Measurements from ENCODE around the gene SMIM41.

The SMIM41 gene

DNA sequence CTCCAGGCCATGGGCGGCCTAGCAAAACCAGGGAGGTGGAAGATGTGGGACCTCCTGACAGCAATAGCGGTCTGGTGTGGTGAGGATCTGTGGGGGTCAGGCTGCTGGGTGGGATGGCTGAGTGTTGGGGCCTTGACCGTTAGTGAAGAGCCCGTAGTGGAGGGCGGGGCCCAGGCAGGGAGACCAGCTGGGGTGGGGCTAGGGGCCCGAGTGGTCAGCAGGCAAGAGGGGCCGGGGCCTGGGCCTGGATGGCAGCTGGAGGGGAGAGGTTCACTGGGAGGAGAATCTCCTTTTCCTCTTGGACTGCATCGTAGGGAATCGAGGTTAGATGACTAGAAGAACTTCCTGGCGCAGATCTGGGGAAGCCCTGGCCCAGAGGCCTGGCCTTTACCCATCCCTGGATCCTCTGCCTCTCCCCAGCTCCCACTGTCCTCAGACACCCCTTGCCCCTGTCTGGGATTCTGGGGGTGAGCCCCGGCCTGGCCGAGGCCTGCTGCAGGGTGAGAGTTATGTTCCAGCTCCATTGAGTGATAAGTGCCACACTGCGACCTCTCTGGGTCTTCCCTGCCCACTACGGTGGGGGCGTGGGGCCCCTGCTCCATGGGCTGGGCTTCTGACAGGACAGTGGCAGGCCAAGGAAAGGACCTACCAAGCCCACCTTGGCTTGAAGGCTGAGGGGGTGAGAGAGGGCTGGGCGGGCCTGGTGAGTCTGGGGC lies 65.2 kb downstream of the SMIM41 start:
- peak overlapping the region; percentile 41 for H3K27ac ChIP-seq
- no peak for TF ChIP-seq ZFX (IDR thresholded peaks at IDR 0.05)
- TF ChIP-seq, protein P1, sequence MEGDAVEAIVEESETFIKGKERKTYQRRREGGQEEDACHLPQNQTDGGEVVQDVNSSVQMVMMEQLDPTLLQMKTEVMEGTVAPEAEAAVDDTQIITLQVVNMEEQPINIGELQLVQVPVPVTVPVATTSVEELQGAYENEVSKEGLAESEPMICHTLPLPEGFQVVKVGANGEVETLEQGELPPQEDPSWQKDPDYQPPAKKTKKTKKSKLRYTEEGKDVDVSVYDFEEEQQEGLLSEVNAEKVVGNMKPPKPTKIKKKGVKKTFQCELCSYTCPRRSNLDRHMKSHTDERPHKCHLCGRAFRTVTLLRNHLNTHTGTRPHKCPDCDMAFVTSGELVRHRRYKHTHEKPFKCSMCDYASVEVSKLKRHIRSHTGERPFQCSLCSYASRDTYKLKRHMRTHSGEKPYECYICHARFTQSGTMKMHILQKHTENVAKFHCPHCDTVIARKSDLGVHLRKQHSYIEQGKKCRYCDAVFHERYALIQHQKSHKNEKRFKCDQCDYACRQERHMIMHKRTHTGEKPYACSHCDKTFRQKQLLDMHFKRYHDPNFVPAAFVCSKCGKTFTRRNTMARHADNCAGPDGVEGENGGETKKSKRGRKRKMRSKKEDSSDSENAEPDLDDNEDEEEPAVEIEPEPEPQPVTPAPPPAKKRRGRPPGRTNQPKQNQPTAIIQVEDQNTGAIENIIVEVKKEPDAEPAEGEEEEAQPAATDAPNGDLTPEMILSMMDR (conservative IDR thresholded peaks at IDR 0.05) = no peak

DNA sequence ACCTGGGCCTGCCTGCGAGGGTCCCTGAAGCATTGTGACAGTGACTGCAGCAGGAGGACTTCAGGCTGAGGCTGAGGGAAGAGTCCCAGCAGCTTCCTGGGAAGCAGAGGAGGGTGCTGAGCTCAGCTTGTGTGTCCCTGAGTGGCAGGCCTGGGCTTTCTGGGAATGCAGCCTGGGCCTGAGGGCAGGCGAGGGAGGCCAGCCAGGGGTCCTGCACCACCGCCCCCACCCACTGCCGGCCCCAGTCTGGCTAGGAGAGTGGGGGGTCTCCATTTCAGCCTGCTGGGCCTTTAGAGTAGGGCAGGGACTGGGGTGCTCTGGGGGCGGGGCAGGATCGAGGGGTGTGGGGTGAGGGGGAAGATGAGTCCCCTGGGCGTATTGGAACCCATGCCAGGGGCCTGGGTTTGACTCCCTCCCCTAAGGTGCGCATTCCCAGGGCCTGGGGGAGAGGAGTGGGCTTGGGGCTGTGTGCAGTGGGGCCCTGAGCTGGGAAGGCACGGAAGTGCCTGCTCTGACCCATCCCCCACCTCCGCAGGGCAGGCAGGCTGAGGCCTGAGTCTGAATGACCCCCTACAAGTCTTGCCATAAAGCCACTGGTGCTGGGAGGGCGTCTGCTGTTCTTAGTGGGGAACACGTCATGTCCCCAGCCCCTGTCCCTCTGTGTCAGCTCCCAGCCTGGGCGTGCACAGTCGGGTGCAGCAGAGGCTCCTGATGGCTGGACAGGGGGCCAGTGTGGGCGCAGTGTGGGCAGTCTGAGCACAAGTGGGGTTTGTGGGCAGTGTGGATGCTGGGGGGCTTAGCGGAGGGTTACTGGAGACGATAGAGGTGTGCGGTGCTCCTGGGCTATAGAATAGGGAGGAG lies 66.0 kb downstream of the SMIM41 start:
- H3K27ac ChIP-seq = peak overlapping the region; percentile 41; the same call in 1 of the 2 replicates
- TF ChIP-seq ZFX (IDR thresholded peaks at IDR 0.05) = no peak
- TF ChIP-seq, protein P1 (conservative IDR thresholded peaks at IDR 0.05) = no peak

DNA sequence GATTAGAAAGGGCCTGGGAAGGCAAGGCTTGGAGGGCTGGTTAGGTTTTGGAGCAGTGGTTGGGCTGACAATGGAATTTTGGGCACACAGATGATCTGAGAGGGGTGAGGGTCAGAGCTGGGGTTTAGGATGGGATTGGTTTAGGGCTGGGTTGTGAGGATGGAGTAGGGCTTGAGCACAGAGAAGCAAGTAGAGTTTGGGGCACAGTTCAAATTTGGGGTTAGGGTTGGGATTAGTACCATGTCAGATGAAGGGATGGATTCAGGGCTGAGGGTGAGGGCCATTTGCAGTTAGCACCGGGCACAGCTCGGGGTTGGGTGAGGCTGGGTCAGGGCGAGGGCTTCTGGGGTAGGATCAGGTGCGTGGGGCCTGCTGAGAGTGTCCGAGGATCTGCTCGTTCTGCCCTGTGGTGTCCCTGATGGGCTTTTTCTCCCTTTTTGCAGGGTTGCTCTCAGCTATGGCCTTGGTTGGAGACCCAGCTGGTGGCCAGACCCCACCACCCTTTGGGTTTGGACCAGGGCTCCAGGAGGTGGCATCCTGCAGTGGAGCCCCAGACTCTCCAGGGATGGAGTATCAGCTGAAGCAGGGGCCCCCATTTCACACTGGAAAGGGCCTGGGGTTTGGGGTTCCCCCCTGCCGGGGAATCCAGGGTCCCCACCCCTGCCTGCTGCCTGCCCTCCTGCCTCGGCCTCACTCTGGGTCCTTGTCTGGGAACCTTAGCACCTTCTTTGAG lies 66.8 kb downstream of the SMIM41 start:
- H3K27ac ChIP-seq = peak overlapping the region; percentile 56
- TF ChIP-seq, protein P1 (conservative IDR thresholded peaks at IDR 0.05) = no peak

DNA sequence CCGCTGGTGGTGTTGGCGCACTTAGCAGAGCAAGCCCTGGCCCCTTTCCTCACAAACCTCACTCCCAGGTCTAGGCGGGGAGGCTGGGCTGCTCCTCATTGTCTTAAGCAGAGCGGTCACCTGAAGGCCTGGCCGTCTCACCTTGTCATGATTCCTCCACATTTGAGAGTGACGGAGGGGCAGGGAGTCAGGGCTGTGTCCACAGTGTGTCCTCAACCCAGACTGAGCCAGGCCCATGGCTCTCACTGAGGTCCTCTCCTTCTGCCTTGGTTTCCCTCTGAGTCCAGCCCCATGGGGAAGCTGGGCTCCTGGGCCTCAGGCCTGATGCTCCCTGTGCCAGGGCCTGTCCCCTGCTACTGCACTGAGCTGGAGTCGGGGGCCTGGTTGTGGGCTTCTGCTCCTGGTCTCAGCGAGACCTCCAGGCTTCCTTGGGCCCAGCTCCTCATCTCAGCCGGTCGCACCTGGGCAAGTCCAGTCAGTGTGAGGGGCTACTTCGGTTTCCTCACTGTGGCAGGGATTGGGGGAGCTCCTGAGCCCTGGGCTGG lies 67.4 kb downstream of the SMIM41 start:
- peak overlapping the region; percentile 56 for H3K27ac ChIP-seq
- 0 out of 2 replicates have a peak, but pooled peaks have one; percentile 3 for TF ChIP-seq ZFX (IDR thresholded peaks at IDR 0.05)
- TF ChIP-seq, protein P1 (conservative IDR thresholded peaks at IDR 0.05) = no peak

DNA sequence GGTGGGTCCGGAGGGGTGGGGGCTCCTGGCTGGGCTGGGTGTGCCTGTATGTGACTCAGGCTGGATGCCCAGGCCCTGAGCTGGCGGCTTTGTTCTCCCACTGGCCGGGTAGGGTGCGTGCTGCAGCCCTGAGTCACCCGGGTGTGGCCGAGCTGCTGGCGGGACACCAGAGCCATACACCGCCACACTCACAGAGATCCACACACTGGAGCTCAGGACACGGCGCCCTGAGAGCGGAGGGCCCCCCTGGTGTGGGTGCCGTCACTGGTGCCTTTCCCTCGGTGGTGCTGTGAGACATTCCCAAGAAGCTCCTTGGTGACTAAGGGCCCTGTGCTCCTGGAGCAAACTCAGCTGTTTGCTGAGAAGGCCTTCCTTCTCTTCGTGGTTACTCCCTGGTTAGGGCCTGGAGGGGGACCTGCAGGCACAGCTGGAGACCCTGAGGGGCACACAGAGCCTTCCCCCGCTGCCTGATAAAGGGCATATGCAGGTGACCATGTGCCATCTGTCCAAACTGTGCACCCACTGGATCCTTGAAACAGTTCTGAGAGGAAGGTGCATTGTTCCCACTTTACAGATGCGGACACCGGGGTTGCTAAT lies 68.0 kb downstream of the SMIM41 start:
- no peak for TF ChIP-seq ZFX (IDR thresholded peaks at IDR 0.05)
- TF ChIP-seq, protein P1 (conservative IDR thresholded peaks at IDR 0.05) = no peak
- peak overlapping the region; percentile 56 for H3K27ac ChIP-seq

DNA sequence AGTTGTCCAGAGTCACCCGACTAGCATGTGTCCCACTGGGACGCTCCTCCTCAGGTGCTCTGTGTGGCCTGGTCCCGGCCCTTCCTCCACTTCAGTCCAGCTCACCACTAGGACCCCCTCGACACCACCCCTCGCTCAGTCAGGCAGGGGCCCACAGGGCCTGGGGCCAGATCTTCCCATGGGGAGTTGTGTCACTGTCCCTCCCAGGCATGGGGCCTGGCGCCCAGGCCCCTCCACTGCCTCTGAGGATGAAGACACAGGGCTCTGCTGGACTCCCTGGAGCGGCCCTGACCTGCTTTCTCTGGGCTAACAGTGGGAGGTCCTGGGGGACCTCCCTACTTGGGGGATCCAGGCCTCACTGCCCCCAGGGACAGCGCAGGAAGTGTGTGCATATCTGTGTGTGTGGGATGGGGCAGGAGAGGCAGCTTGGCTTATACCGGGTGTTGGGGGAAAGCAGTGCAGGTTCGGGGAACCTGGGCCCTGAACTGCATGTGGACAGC lies 68.5 kb downstream of the SMIM41 start:
- TF ChIP-seq ZFX (IDR thresholded peaks at IDR 0.05) = no peak
- TF ChIP-seq, protein P1 (conservative IDR thresholded peaks at IDR 0.05) = no peak
- H3K27ac ChIP-seq = peak overlapping the region; percentile 56
